HL-60/S4 treated with phorbol 12-myristate 13-acetate at 8.2 ng/mL for 4 days and 3 days (cell line): ENCODE measurements around the gene RASAL2.
"Not testable (repeated sequence)": the region's sequence is repeated elsewhere in the genome, so short reads cannot be mapped to it uniquely, and the experiment has no call there.

Experiments
- in situ Hi-C: fragments of 300-500 bp; cut with MboI; formaldehyde crosslinking; loops from 2 replicates; pipeline ENCODE4 v1.15.0; 2022; ENCODE audit warnings: low sequenced_read_pairs

RASAL2 gene

GRCh38 chr1:178109348-178110143 is 15.6 kb downstream of the RASAL2 start:
- in situ Hi-C loops, result no loop called here

- in situ Hi-C loops, result no loop called here
These were observed 21.4 kb downstream of the RASAL2 start for GRCh38 chr1:178115260-178115659.

DNA sequence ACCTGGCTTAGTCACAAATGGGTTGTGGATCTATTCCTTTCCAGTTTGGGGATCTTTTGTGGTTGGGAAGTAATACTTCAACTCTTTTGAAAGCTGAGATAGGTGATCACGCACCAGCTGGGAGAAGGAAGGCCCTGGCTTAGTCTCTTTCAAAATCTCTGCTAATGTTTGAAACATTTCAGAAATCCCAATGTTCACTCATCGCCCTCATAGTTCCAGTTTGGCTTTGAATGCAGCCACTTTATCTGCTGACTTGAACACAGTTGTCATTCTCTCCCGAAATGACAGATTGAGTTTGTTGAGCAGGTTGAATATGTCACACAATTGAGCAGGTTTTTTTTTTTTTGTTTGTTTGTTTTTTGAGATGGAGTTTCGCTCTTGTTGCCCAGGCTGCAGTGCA is 24.6 kb downstream of the RASAL2 start:
- in situ Hi-C loops, result no loop called here

GRCh38 chr1:178119628-178120027 is 25.7 kb downstream of the RASAL2 start:
- in situ Hi-C loops, result no loop called here

DNA sequence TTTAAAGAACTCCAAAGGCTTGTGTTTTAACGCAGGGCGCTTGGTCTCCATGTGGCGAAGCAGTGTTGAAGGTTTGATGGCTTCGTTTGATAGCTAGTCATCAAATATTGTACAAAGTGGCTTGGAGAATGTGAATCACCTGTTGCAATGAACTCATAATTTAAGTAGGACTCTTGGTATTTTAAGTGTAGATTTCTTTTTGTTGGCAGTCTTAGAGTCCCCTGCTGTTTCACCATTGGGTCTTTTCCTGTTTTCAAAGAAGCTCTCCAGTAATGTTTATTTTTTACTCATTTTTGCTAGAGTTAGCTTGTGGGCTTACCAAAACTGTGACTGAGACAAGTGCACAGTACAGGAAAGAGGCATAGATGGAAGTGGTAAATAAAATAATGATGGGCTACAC is 26.2 kb downstream of the RASAL2 start:
- in situ Hi-C loops, result no loop called here

DNA sequence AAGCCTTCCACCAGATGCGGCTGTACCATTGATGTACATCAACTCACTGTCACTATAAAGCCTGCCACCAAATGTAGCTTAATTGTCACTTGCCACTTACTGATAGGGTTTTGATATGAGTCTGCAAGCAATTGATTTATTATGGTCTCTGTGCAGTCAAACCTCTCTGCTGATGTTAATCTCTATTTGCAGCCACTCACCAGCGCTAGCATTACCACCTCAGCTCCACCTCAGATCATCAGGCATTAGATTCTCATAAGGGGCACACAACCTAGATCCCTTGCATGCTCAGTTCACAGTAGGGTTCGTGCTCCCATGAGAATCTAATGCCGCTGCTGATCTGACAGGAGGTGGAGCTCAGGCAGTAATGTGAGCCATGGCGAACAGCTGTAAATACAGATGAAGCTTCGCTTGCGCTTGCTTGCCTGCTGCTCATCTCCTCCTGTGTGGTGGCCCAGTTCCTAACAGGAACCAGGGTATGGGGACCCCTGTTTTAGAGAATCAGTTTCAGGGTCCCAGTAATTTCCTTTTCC is 26.7 kb downstream of the RASAL2 start:
- in situ Hi-C loops, result not testable (repeated sequence)

DNA sequence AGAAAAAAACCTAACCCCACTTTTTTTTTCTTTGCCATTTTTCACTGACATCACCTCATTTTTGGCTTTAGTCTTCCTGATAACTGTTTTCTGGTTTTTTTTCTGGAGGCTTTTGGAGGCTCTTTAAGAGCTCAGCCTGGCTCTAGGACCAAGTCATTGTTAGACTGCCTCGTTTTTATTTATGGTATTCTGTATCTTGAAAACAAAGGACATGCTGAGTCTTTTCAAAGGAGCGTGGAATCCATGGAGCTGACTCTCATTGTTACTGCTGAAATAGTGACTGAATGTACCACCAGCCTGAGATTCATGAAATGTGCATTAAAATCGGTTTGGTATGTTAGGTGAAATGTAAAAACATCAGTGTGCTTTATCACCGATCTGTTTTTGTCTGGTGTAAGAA is 28.0 kb downstream of the RASAL2 start:
- in situ Hi-C loops, result no loop called here

- in situ Hi-C loops, result no loop called here
These were observed 28.4 kb downstream of the RASAL2 start for GRCh38 chr1:178122283-178122682.

DNA sequence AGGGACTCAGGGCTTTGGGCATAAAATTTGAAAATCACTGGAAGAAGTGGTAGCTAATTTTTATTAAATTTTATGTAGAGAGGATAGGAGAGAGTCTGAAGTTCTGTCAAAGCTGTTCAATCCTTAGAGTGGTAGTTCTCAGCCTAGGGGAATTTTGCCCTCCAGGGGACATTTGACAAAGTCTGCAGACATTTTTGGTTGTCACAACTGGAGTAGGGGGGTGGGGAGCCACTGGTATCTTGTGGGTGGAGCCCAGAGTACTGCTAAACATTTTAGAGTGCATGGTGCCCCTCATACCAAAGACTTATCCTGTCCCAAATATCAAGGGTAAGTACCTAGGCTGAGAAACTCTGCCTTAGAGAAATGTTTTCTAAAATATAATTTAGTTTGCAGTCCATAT is 30.2 kb downstream of the RASAL2 start:
- in situ Hi-C loops, result no loop called here

GRCh38 chr1:178126261-178126660 is 32.4 kb downstream of the RASAL2 start:
- in situ Hi-C loops, result no loop called here

GRCh38 chr1:178126741-178127185 is 32.9 kb downstream of the RASAL2 start:
- in situ Hi-C loops, result no loop called here

GRCh38 chr1:178127482-178128191 is 33.7 kb downstream of the RASAL2 start:
- in situ Hi-C loops, result no loop called here

DNA sequence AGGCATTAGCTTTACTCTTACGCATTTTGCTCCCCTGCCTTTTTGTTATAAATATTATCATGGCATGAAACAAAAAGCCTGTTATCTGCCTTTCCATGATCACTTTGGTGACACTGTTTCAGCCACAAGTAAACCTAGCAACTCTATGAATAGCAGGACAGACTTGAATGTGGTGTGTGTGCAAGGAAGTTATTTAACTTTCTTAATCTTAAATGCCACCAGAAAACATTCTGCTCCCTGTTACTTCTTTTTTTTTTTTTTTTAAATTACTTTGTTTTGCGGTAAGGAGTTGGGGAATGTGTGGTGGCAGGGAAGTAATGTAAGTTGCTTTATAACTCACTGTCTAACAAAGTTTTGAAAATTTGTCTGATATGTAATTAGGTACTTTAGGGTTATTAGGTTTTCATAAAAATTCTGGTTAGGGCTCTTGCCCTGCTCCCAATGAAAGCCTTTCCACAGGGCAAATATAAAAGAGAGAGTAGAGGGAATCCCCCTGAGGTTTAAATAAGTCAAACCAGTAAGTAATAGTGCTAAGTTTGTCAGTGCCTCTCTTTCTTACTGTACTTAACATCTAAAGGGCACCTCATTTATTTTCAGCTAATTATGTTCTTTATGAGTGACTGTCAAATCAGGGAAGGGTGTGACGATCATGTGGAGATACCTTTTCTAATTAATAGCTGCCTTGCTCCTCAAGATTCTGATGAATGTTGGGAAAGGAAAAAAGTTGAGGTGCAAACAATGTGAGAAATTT is 39.5 kb downstream of the RASAL2 start:
- in situ Hi-C loops, result no loop called here

- in situ Hi-C loops, result no loop called here
These were observed 40.2 kb downstream of the RASAL2 start for GRCh38 chr1:178134061-178134460.

DNA sequence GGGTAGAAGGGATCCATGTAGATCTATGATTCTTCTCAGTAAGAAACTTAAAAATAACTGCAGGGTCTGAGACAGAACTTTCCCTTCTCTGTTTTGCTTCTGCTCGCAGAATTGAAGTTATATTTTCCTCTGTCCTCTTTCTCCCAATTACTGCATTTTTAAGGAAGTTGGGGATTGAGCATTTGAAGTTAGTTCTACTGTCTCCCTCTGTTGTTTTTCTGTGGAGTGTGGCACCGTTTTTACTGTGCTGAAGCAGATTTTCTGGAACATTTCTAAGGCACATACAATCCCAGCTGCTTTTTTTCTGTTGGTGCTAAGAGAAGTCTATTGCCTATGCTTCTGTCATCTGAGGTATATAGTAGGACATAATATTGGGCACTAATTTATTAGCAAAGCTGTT is 43.3 kb downstream of the RASAL2 start:
- in situ Hi-C loops, result no loop called here

- in situ Hi-C loops, result no loop called here
These were observed 48.9 kb downstream of the RASAL2 start for GRCh38 chr1:178142806-178143205.

- in situ Hi-C loops, result no loop called here
These were observed 50.1 kb downstream of the RASAL2 start for GRCh38 chr1:178143730-178144690.

- in situ Hi-C loops, result no loop called here
These were observed 51.7 kb downstream of the RASAL2 start for GRCh38 chr1:178145605-178146004.

GRCh38 chr1:178146436-178146835 is 52.5 kb downstream of the RASAL2 start:
- in situ Hi-C loops, result no loop called here

GRCh38 chr1:178150610-178151009 is 56.7 kb downstream of the RASAL2 start:
- in situ Hi-C loops, result no loop called here
